ENCODE data around the gene MYOZ3.

The MYOZ3 gene

GRCh38 chr5:150661086-150661485, at the start of gene MYOZ3:
MYOZ3 (plus strand) TSS chr5:150661251; CDS start chr5:150662942, 1,691 bp downstream.
- DNase-seq: no peak

GRCh38 chr5:150612405-150612804, 48.6 kb upstream of the MYOZ3 start:
- no peak for DNase-seq

- DNase-seq: no peak
These were observed 48.0 kb upstream of the MYOZ3 start for GRCh38 chr5:150612905-150613670.

GRCh38 chr5:150613991-150614660, 46.9 kb upstream of the MYOZ3 start:
- no peak for DNase-seq

- no peak for DNase-seq
These were observed 46.4 kb upstream of the MYOZ3 start for GRCh38 chr5:150614661-150615060.

GRCh38 chr5:150615141-150615699, 45.8 kb upstream of the MYOZ3 start:
- no peak for DNase-seq

- no peak for DNase-seq
These were observed 45.0 kb upstream of the MYOZ3 start for GRCh38 chr5:150616024-150616470.

- no peak for DNase-seq
These were observed 44.5 kb upstream of the MYOZ3 start for GRCh38 chr5:150616506-150616905.

- DNase-seq: no peak
These were observed 42.9 kb upstream of the MYOZ3 start for GRCh38 chr5:150618163-150618562.

GRCh38 chr5:150618588-150619281, 42.3 kb upstream of the MYOZ3 start:
- DNase-seq: no peak

GRCh38 chr5:150619359-150620230, 41.5 kb upstream of the MYOZ3 start:
- no peak for DNase-seq

GRCh38 chr5:150621301-150621700, 39.8 kb upstream of the MYOZ3 start:
- no peak for DNase-seq

GRCh38 chr5:150622157-150622556, 38.9 kb upstream of the MYOZ3 start:
- no peak for DNase-seq

- DNase-seq: no peak
These were observed 37.7 kb upstream of the MYOZ3 start for GRCh38 chr5:150623152-150623877.

GRCh38 chr5:150623878-150624216, 37.2 kb upstream of the MYOZ3 start:
- DNase-seq: no peak

GRCh38 chr5:150624334-150625163, 36.5 kb upstream of the MYOZ3 start:
- no peak for DNase-seq

GRCh38 chr5:150625164-150625535, 35.9 kb upstream of the MYOZ3 start:
- DNase-seq: no peak

GRCh38 chr5:150625831-150626746, 35.0 kb upstream of the MYOZ3 start:
- DNase-seq: no peak

- no peak for DNase-seq
These were observed 34.2 kb upstream of the MYOZ3 start for GRCh38 chr5:150626853-150627276.

Measured in NCI-H446 treated with DMSO at 0.1 percent for 48 hours (cell line).